Peyer's patch (tissue), 4 donors: ENCODE data around the gene RPL38. TPM values are rescaled to one million over a fixed set of nuclear protein-coding genes. Genes with fewer than 3 reads are reported as not detected.
A peak's percentile ranks its signal among the peaks of the same experiment; 100 is the strongest.

Experiments used
- DNase-seq, 3 donors: peaks; one replicate each; pipeline ENCODE4 v3.0.0-alpha.2; 2017 to 2019
- H3K27ac ChIP-seq, 4 donors: fragments of 200-600 bp; sonication (generic); one replicate each; pipeline ENCODE4 v1.5.1; 2016 to 2019
- H3K27me3 ChIP-seq, 2 donors: fragments of 200-600 bp; sonication (generic); one replicate each; pipeline ENCODE4 v1.5.1; 2019
- H3K36me3 ChIP-seq, 3 donors: fragments of 200-600 bp; sonication (generic); one replicate each; pipeline ENCODE4 v1.5.1; 2016 to 2019
- H3K4me1 ChIP-seq, 4 donors: fragments of 200-600 bp; sonication (generic); one replicate each; pipeline ENCODE4 v1.5.1; 2016 to 2019
- H3K4me3 ChIP-seq, 4 donors: fragments of 200-600 bp; sonication (generic); 1 replicate in 3 of 4; 2 replicates in 1 of 4; pipeline ENCODE4 v1.5.1; 2016 to 2019; ENCODE audit warnings: mild to moderate bottlenecking in 1 of 4
- H3K9me3 ChIP-seq, 4 donors: fragments of 200-600 bp; sonication (generic); one replicate each; pipeline ENCODE4 v1.5.1; 2016 to 2019; ENCODE audit warnings: mild to moderate bottlenecking in 1 of 4
- CTCF ChIP-seq, 6 experiments: fragments of 450-650 bp in 4 of 6; fragments of 200-600 bp in 2 of 6; sonication (generic) in 1 of 6; IDR thresholded peaks; one replicate each; pipeline ENCODE4 v1.5.1; 2017 to 2019; ENCODE audit warnings: antibody characterized with exemption in 6 of 6, mild to moderate bottlenecking in 3 of 6, moderate library complexity in 1 of 6
- POLR2A ChIP-seq, 2 donors: fragments of 450-650 bp; IDR thresholded peaks; one replicate each; pipeline ENCODE4 v1.5.1; 2017; ENCODE audit warnings: antibody characterized with exemption in 2 of 2, mild to moderate bottlenecking in 2 of 2, moderate library complexity in 2 of 2
- total RNA-seq, 4 donors: library from RNA; depleted of rRNA; stranded (reverse); fragments of >200 nt; gene quantifications; one replicate each; pipeline ENCODE4 v1.1.0, GENCODE V29; 2016

Gene RPL38
- total RNA-seq, 4 donors from 2014 or later, result 222 to 392 (median 289) TPM

- TF ChIP-seq POLR2A (IDR thresholded peaks at IDR 0.05), result no peak
- no peak for TF ChIP-seq CTCF (IDR thresholded peaks at IDR 0.05)
- no peaks in the 10 kb centered on the region for H3K9me3 ChIP-seq
- peaks cover 0 to 37% (median 15%) of the 10 kb centered on the region in 4 donors for H3K4me1 ChIP-seq
- H3K4me3 ChIP-seq, result peak overlapping the region; percentile 43 to 61 (median 56)
- H3K27me3 ChIP-seq, result no peaks in the 10 kb centered on the region
- peak overlapping the region in 3 of 4 donors; percentile 64 to 80 (median 80) for H3K27ac ChIP-seq
- peak in 1 of 3 donors; percentile 39 for DNase-seq
- H3K36me3 ChIP-seq, result peaks cover 0 to 13% (median 0%) of the 10 kb centered on the region in 3 donors
These were observed 10.4 kb downstream of the RPL38 start for GRCh38 chr17:74213861-74214391.

DNA sequence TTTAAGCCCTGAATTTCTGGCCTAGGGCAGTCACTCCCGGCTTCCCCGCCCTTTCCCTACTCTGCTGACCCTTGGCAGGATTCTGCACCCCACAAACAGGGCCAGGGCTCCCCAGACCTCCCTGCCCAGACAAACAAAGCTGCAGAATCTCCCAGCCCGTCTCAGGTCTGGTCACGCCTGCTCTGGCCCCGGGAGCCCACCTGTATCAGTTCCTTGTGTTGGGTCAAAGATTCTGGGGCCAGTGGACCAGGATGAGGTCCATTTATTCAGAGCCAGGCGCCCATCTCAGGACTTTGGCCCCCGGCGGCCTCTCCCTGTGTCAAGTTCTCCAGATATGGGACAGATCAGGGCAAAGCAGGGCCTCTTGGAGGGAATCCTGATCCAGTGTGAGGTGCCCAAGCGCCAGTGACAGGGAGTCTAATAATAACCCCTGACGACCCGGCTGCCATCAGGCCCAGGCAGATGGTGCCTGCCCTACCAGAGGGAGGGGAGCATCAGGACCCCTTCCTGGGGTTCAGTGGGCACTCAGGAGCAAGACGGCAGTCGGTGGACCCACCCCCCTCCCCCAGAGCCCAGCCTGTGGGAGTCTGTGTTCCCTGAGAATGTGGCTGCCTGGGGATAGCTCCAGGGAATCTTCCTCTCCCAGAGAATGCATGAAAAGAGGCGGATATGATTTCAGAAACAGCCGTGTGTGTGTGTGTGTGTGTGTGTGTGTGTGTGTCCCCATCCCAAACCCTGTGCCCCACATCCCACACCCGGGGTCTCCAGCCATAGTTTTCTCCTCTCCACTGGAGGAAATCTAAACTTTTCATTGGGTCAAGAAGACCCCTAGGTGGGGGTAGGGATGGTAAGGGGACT is 11.2 kb downstream of the RPL38 start:
- no peak for TF ChIP-seq POLR2A (IDR thresholded peaks at IDR 0.05)
- TF ChIP-seq CTCF (IDR thresholded peaks at IDR 0.05), result no peak
- DNase-seq, result no peak
- H3K4me3 ChIP-seq, result peak overlapping the region in 3 of 4 donors; percentile 43 to 61 (median 52)
- H3K36me3 ChIP-seq, result peaks cover 0 to 5% (median 0%) of the 10 kb centered on the region in 3 donors
- H3K4me1 ChIP-seq, result peaks cover 0 to 37% (median 15%) of the 10 kb centered on the region in 4 donors
- H3K27ac ChIP-seq, result peak overlapping the region in 1 of 4 donors; percentile 80
- H3K9me3 ChIP-seq, result no peaks in the 10 kb centered on the region
- no peaks in the 10 kb centered on the region for H3K27me3 ChIP-seq

GRCh38 chr17:74215342-74215727 is 11.9 kb downstream of the RPL38 start:
- no peak for DNase-seq
- Histone ChIP-seq H3K36me3 (no peaks in the 10 kb centered on the region), H3K4me1 (peaks cover 0 to 37% (median 15%) of the 10 kb centered on the region in 4 donors), H3K9me3 (no peaks in the 10 kb centered on the region), H3K27me3 (no peaks in the 10 kb centered on the region), H3K4me3 (no peak overlapping the region), H3K27ac (no peak overlapping the region)
- TF ChIP-seq POLR2A (IDR thresholded peaks at IDR 0.05), result no peak
- no peak for TF ChIP-seq CTCF (IDR thresholded peaks at IDR 0.05)

DNA sequence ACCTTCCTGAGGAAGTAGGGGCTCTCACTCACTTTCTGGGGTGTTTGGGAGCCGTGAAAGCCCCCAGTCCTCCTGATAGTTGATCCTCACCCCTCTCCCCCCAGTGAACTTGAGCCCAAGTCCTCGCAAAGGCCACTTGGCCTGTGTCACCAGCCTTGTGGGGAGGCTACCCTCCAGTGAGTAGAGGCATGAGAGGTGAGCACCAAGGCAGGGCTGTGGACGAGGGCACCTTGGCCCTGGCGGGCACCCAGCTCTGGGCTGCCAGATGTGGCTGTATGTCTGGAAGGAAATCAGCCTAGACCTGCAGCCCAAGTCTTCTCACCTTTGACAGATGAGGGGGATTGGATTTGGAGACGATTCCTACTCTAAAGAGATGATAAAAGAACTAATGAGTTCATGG is 13.0 kb downstream of the RPL38 start:
- no peak for DNase-seq
- H3K4me3 ChIP-seq, result no peak overlapping the region
- H3K27me3 ChIP-seq, result no peaks in the 10 kb centered on the region
- H3K27ac ChIP-seq, result no peak overlapping the region
- no peaks in the 10 kb centered on the region for H3K36me3 ChIP-seq
- H3K9me3 ChIP-seq, result no peaks in the 10 kb centered on the region
- H3K4me1 ChIP-seq, result peaks cover 0 to 27% (median 12%) of the 10 kb centered on the region in 4 donors
- TF ChIP-seq CTCF (IDR thresholded peaks at IDR 0.05) (no peak), POLR2A (IDR thresholded peaks at IDR 0.05) (no peak)

GRCh38 chr17:74217037-74217730 is 13.7 kb downstream of the RPL38 start:
- peaks cover 0 to 21% (median 10%) of the 10 kb centered on the region in 4 donors for H3K4me1 ChIP-seq
- no peak overlapping the region for H3K27ac ChIP-seq
- TF ChIP-seq POLR2A (IDR thresholded peaks at IDR 0.05) (no peak), CTCF (IDR thresholded peaks at IDR 0.05) (no peak)
- no peak overlapping the region for H3K4me3 ChIP-seq
- no peaks in the 10 kb centered on the region for H3K9me3 ChIP-seq
- DNase-seq, result no peak
- no peaks in the 10 kb centered on the region for H3K36me3 ChIP-seq
- no peaks in the 10 kb centered on the region for H3K27me3 ChIP-seq
